MCF 10A (cell line): ENCODE measurements around the gene OTUB2. TPM values are rescaled to one million over a fixed set of nuclear protein-coding genes. Genes with fewer than 3 reads are reported as not detected.

Experiments used
- BruUV-seq: library from RNA; stranded (reverse); fragments of 400-500 nt; replicated peaks from 2 replicates; lab custom pipeline; 2021; lab: Mats Ljungman, UMichigan
- CTCF ChIA-PET: fragments of 300-600 bp; sonication (Branson Sonifier 250); formaldehyde crosslinking; extraction: SDS; loops from one replicate; lab custom pipeline; 2021; ENCODE audit warnings: antibody characterized with exemption, inconsistent platforms; lab: Yijun Ruan, JAX
- POLR2A ChIA-PET: fragments of 300-600, 350-650 bp; sonication (Branson Sonifier 250); formaldehyde crosslinking; extraction: SDS; loops from one replicate; lab custom pipeline; 2020; ENCODE audit warnings: antibody characterized with exemption, inconsistent platforms; lab: Yijun Ruan, JAX
- DNase-seq: peaks from one replicate; pipeline ENCODE4 v3.0.0-alpha.2; 2018; ENCODE audit not compliant: unreplicated experiment
- H3K27ac Mint-ChIP-seq: one replicate; pipeline ENCODE4 v1.8.0; 2022; ENCODE audit warnings: mild to moderate bottlenecking, low read depth, mixed read lengths; ENCODE audit not compliant: unreplicated experiment
- H3K27me3 Mint-ChIP-seq: one replicate; pipeline ENCODE4 v1.8.0; 2022; ENCODE audit warnings: mixed read lengths; ENCODE audit not compliant: insufficient read depth, unreplicated experiment
- H3K36me3 Mint-ChIP-seq: one replicate; pipeline ENCODE4 v1.8.0; 2022; ENCODE audit warnings: mild to moderate bottlenecking, moderate library complexity, mixed read lengths; ENCODE audit not compliant: insufficient read depth, unreplicated experiment
- H3K4me1 Mint-ChIP-seq: one replicate; pipeline ENCODE4 v1.8.0; 2022; ENCODE audit warnings: mixed read lengths; ENCODE audit not compliant: insufficient read depth, unreplicated experiment
- H3K4me3 Mint-ChIP-seq: one replicate; pipeline ENCODE4 v1.8.0; 2022; ENCODE audit warnings: mild to moderate bottlenecking, moderate library complexity, mixed read lengths; ENCODE audit not compliant: unreplicated experiment
- H3K9me3 Mint-ChIP-seq: one replicate; pipeline ENCODE4 v1.8.0; 2022; ENCODE audit warnings: mixed read lengths; ENCODE audit not compliant: unreplicated experiment
- intact Hi-C: fragments of 100-400 bp; cut with micrococcal nuclease; formaldehyde crosslinking; loops from 2 replicates; pipeline ENCODE4 v1.14.1; 2022
- total RNA-seq: library from RNA; stranded (reverse); gene quantifications from 2 replicates; pipeline ENCODE4 v1.2.3, GENCODE V29; 2022
- TF ChIP-seq, protein P1 (sequence below): fragments of 200-600 bp; IDR thresholded peaks from one replicate; pipeline ENCODE4 v1.8.0; 2022; ENCODE audit warnings: antibody characterized with exemption, mild to moderate bottlenecking; ENCODE audit not compliant: unreplicated experiment

The OTUB2 gene
- total RNA-seq, 1 experiment from 2014 or later, result 1.2 TPM

DNA sequence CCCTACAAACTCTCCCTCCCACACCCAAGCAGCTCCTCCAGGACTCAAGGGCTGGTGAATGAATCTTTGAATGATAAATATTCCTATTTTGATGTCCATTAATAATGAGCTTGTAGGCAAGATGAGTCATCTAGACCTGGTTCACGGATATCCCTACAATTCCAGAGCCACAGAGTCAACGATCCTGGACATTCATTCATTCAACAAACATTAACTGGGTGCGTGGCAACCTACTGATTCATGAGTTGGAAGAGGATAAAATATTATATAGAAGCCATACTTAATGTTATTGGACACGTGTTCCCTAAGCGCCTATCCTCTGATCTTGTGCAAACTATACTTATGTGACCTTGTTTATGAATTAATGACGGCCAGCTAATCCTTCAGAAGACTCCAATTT, 420 bp upstream of the OTUB2 start:
- H3K9me3 Mint-ChIP-seq, result no peaks in the 10 kb centered on the region
- H3K27me3 Mint-ChIP-seq, result no peaks in the 10 kb centered on the region
- H3K36me3 Mint-ChIP-seq, result no peaks in the 10 kb centered on the region
- peaks cover 18% of the 10 kb centered on the region for H3K4me1 Mint-ChIP-seq
- intact Hi-C loops, result no loop called here
- H3K4me3 Mint-ChIP-seq, result peak overlapping the region; percentile 52
- no TSS peak for BruUV-seq
- no peak for DNase-seq
- TF ChIP-seq, protein P1, sequence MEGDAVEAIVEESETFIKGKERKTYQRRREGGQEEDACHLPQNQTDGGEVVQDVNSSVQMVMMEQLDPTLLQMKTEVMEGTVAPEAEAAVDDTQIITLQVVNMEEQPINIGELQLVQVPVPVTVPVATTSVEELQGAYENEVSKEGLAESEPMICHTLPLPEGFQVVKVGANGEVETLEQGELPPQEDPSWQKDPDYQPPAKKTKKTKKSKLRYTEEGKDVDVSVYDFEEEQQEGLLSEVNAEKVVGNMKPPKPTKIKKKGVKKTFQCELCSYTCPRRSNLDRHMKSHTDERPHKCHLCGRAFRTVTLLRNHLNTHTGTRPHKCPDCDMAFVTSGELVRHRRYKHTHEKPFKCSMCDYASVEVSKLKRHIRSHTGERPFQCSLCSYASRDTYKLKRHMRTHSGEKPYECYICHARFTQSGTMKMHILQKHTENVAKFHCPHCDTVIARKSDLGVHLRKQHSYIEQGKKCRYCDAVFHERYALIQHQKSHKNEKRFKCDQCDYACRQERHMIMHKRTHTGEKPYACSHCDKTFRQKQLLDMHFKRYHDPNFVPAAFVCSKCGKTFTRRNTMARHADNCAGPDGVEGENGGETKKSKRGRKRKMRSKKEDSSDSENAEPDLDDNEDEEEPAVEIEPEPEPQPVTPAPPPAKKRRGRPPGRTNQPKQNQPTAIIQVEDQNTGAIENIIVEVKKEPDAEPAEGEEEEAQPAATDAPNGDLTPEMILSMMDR, result no peak
- no peak overlapping the region for H3K27ac Mint-ChIP-seq
- POLR2A ChIA-PET, result interaction anchor here (0.6 to 1.8 kb wide), 6 partner anchors 11 to 120 kb away, joined by 3 to 6 read pairs (median 4); partner anchors contain the start of genes DDX24 and IFI27L1
- CTCF ChIA-PET, result interaction anchor here (0.7 to 2.4 kb wide), 2 partner anchors 10 to 352 kb away, joined by 3 to 17 read pairs; no protein-coding TSS in a partner anchor

GRCh38 chr14:94026889-94027469, 839 bp downstream of the OTUB2 start:
- Mint-ChIP-seq H3K9me3 (no peaks in the 10 kb centered on the region), H3K27me3 (no peaks in the 10 kb centered on the region), H3K4me1 (peaks cover 18% of the 10 kb centered on the region), H3K4me3 (peak overlapping the region; percentile 52), H3K27ac (no peak overlapping the region), H3K36me3 (no peaks in the 10 kb centered on the region)
- intact Hi-C loops, result no loop called here
- CTCF ChIA-PET, result interaction anchor here (1.9 to 3.0 kb wide), 2 partner anchors 10 to 26 kb away, joined by 6 to 21 read pairs; no protein-coding TSS in a partner anchor
- no peak for DNase-seq
- no TSS peak for BruUV-seq
- POLR2A ChIA-PET, result interaction anchor here (1.8 kb wide), 1 partner anchor 55 kb away, joined by 6 read pairs; the partner anchor contains the start of genes DDX24 and IFI27L1
- TF ChIP-seq, protein P1, result no peak

DNA sequence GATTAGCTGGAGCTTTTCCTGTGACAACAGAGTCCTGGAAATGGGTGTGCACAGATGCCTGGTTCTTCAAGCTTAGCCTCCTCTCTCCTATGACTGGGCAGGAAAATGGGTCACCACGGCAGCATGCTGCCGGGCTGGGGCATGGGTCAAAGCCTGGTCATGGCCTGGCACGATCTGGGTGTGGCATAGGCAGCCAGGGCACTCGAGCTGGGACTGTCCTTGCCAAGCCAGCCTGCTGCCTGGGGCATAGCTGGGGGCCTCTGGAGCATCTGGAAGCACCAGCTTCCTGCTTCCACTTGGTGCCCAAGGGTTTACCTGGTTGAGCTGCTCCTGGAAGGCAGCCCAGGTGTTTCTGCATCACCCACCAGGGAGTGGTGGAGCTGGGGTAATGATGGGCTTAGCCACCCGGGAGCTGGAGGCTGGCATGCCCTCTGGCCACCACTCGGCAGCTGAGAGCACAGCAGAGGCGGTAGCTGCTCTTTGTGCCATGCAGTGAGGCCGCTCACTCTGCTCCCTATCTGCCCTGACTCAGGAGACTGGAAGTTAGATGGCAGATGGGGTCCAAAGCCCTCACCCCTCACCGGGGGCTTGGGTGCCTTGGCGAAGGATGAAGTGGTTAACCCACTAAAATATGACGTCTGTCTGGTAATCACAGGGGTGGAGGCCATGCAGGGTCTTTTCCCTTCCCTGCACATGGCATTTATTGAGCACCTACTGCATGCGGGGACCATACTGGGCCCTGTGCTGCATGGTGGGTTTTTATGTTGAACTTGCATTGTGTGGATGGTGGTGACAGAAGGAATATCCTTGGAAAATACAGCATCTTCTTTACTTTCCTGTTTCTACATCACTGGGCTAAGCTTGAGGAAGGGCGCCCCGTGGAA, 1.7 kb downstream of the OTUB2 start:
- peaks cover 10% of the 10 kb centered on the region for H3K4me1 Mint-ChIP-seq
- no peaks in the 10 kb centered on the region for H3K36me3 Mint-ChIP-seq
- no peak overlapping the region for H3K27ac Mint-ChIP-seq
- POLR2A ChIA-PET, result no interaction called here
- CTCF ChIA-PET, result interaction anchor here (1.0 to 3.0 kb wide), 6 partner anchors 9 to 111 kb away, joined by 3 to 21 read pairs (median 5); no protein-coding TSS in a partner anchor
- intact Hi-C loops, result no loop called here
- H3K9me3 Mint-ChIP-seq, result no peaks in the 10 kb centered on the region
- DNase-seq, result peak; percentile 58
- H3K4me3 Mint-ChIP-seq, result peak overlapping the region; percentile 52
- TF ChIP-seq, protein P1, result no peak
- BruUV-seq, result no TSS peak
- H3K27me3 Mint-ChIP-seq, result no peaks in the 10 kb centered on the region

- TF ChIP-seq, protein P1, result no peak
- intact Hi-C loops, result no loop called here
- Mint-ChIP-seq H3K27ac (no peak overlapping the region), H3K9me3 (no peaks in the 10 kb centered on the region), H3K27me3 (no peaks in the 10 kb centered on the region), H3K4me1 (peaks cover 7% of the 10 kb centered on the region), H3K36me3 (no peaks in the 10 kb centered on the region), H3K4me3 (no peak overlapping the region)
- peak; percentile 70 for DNase-seq
- CTCF ChIA-PET, result interaction anchor here (0.6 to 3.0 kb wide), 7 partner anchors 8 to 841 kb away, joined by 3 to 21 read pairs (median 4); no protein-coding TSS in a partner anchor
- BruUV-seq, result no TSS peak
- POLR2A ChIA-PET, result no interaction called here
Measured at GRCh38 chr14:94028450-94028826, 2.3 kb downstream of the OTUB2 start.
